Measurements from ENCODE around the gene IPPK.

IPPK gene

DNA sequence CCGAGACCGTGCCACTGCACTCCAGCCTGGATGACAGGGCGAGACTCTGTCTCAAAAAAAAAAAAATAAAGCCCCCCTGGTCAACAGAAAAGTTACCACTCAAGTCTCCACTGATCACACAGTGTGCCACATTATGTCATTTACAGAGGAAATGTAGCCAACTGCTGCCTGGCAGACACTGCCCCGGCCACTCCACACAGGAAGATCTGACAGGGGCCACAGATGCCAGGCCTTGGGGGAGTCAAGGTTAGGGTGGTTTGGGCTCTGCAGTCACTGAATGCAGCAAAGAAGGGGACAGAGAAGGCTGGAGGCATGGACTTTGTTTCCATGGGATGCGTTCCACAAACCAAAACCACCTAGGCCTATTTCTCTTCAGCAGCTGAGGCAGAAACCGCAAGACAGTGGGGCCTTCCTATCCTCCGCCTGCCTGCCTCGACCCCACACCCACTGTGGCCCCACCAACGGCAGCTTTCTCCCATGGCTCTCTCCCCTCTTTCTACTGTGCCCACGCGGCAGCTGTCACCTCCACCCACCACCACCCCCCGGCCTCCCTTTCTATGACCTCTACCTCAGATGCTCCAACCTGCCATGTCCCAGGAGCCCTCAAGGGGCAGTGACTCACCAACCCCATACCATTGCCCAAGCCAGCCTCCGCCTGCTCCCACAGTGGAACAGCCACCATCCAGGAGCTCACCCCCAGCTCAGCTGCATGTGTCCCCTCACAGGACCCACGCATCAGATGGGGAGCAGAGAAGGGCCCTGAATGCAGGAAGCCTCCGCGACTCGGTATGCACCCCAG lies 12.4 kb downstream of the IPPK start:
- no peak for DNase-seq (ENCODE audit: low read depth in 3 of 3)

DNA sequence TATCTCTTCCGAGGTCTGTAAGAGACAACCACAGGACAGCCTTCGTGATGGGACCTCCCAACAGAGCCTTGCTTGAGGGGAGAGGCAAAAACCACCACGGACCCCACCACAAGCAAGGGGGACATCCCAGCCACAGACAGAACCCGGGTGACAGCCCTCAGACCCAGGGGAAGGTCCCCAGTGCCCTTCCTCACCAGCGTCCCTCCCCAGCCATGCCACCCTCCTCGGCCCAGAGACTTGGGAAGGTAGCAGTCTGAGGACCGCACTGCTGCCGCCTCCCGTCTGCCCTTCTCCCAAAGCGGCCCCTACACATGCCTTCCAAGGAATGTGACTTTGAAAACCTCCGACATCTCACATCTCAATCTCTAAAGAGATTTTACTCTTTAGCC lies 13.4 kb downstream of the IPPK start:
- DNase-seq (ENCODE audit: low read depth in 3 of 3), result no peak

DNA sequence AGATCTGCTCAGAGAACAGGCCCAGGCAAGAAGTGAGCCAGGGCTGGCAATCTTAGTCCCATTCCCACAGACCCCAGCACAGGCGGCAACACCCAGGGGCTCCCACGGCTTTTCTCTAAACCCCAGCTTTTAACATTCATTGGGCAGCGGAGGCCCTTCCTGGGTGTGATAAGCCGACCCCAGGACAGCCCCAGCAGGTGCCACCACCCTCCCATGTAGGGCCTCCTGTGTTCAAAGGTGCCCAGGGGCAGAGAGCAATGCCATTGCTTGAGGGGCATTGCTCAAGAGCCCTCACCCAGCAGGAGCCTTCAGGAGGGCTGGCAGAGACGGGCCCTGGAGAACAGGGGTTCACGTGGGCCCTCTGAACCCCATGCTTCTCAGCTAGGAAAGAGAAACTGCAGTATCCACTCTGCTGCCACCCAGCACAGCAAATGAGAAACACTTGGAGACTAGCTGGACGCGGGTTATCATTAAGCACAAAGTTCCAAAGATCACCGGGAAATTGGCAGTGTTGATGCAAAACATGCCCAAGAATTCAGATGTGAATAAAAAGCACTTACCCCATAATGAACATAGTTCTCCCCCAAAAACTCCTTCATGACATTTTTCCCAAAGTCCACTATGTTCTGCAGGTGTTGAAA lies 13.9 kb downstream of the IPPK start:
- DNase-seq (ENCODE audit: low read depth in 3 of 3), result no peak

DNA sequence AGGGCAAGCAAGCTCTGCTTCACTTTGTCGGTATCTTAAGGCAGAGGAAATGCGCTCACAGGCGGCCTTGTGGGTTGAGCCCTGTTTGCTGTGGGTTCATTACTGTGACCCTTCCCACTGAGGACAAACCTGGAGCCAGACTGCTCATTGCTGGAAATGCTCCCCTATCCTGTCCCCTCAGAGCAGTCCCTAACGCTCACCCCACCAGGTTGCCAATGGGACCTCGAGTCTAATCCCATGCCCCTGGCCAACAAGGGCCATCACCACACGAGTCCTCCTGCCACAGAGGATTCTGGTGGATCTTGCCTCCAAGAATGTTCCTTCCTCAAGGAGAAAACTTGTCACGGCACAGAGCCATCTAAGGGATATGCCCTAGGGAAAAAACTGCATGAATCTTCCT lies 14.6 kb downstream of the IPPK start:
- no peak for DNase-seq (ENCODE audit: low read depth in 3 of 3)

DNA sequence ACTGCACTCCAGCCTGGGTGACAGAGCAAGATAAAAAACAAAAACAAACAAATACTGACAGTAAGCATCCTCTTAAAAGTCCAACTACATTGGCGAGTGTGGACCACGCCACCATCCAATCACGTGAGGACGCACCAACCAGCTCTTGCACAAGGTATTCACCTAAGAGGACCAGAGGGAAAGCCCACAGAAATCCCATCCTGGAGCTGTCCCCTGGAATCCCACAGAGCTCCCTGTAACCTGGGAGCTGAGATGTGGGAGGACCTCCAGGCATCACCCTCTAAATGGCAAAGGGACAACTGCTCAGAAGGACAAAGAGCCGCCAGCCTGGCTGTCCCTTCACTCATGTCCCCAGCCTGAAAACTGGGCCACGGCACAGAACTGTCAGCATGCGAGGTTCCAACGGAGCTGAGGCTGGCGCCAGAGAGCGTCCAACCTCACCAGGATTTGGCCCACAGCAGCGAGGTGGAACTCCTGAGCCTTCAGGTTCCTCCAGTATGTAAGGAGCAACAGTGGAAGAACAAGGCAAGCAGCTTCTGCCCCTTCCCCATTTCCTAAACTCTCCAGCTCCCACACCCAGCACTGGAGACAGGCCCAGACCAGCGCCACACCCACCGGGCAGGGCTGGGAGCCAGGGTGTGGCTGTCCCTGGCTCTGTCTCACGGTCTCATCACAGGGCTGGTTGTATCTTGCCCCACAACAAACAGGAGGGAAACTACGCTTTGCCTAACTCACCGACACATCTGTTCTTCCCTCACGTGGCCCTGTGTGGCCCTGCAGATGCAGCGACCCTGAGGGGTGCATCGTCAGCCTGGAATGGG lies 15.2 kb downstream of the IPPK start:
- DNase-seq (ENCODE audit: low read depth in 3 of 3), result no peak

DNA sequence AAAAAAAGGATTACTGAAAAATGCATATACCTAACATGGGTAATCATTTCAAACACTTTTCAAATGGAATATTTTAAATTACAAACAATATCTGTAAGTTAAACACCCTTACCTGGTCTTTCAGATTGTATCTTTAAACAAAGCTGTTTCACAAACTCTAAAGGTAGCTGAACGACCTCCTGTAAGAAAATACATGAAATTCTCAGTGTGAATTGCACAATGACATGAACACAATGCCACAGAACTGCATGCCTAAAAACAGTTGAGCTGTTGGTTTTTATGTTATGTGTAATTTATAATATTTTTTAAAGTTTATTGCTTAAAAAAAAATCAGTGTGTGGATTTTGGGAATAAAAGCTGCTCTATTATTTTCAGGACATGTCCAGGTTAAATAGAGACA lies 17.5 kb downstream of the IPPK start:
- no peak for DNase-seq (ENCODE audit: low read depth in 3 of 3)

DNA sequence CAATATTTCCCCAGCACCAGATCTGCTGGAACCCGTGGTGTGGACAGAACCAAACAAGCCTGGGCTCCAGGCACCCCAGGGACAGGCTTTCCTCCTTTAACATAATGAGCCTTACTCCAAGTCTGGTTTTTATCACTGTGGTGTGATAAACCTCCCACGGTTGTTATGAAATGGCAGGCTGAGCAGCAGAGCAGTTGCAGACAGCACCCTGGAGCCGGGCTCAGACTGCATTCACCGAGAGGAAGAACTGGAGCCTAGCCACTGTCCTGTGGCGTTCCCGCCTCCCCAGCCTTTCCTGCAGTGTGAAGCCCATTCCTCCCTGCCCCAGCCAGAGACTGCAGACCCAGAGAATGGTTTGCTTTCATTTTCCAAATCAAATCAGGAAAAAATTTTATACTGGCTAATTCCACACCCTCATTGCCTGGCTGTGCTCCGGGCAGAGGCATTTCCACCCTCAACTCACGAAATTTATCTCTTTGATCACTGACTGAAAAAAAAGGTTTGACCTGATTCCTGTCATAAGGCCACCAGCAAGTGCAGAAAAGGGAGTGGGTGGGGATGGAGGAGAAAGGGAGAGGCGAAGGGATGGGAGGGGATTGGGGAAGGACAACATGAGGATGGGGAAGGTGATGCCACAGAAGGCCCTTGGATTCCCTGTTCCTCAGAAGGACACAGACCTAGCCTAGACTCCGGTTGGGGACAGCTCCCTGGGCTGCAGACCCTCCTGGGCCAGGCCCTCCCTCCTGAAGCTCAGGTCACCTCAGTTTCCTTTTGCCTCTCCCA lies 18.9 kb downstream of the IPPK start:
- DNase-seq (ENCODE audit: low read depth in 3 of 3), result no peak

DNA sequence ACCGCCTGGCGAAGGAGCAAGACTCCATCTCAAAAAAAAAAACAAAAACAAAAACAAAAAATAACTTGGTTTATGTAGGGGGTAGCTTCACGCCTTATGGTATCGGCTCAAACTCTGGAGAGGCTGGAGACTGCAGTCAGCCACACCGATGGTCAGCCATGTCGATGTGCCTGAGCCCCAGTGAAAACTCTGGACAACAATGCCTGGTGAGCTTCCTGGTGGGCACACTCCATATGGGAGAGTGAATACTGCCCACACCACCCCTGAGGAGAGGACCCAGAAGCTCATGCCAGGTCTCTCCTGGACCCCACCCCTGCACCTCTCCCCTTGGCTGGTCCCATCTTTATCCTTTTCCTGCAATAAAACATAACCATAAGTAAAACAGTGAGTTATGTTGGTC lies 19.6 kb downstream of the IPPK start:
- DNase-seq (ENCODE audit: low read depth in 3 of 3), result no peak

DNA sequence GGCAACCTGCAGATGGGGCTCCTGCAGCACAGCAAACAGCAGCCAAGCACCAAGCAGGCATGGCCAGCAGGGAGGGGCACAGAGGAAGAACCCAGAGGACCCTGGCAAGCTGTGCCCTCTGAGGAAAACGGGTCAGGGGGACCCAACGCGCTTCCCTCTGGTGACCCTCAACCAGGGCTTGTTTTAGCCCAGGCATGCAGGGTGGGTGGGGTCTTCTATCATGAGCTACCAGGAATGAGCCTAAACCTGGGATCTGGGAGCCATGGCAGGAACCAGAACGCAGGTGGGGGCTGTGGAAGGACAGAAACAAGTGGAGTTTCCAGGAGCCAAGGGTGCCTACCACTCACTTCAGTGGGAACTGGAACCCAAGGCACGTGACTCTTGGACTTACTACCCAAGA lies 20.9 kb downstream of the IPPK start:
- DNase-seq (ENCODE audit: low read depth in 3 of 3), result no peak

DNA sequence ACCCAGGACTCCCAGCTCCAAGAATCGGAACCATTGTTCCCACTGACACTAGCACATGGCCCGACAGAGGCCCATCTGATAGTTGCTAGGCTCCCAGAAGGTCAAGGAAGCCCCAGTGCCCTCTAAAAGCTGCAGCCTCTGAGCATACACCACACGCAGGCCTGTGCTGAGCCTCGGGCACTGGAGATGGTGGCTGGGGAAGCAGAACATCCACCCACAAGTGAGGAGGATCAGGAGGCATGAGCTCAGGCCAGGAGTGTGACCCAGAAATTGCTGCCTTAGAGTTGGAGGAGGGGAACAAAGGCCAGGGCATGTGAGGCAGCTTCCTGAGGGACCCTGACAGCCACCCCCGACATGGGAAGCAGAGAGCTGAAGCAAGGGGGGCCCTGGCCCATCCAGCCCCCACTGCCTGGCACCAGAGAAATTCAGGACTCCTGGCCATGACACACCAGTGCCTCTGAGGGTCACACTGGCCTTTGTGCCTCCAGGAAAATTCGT lies 21.4 kb downstream of the IPPK start:
- DNase-seq (ENCODE audit: low read depth in 3 of 3), result no peak

DNA sequence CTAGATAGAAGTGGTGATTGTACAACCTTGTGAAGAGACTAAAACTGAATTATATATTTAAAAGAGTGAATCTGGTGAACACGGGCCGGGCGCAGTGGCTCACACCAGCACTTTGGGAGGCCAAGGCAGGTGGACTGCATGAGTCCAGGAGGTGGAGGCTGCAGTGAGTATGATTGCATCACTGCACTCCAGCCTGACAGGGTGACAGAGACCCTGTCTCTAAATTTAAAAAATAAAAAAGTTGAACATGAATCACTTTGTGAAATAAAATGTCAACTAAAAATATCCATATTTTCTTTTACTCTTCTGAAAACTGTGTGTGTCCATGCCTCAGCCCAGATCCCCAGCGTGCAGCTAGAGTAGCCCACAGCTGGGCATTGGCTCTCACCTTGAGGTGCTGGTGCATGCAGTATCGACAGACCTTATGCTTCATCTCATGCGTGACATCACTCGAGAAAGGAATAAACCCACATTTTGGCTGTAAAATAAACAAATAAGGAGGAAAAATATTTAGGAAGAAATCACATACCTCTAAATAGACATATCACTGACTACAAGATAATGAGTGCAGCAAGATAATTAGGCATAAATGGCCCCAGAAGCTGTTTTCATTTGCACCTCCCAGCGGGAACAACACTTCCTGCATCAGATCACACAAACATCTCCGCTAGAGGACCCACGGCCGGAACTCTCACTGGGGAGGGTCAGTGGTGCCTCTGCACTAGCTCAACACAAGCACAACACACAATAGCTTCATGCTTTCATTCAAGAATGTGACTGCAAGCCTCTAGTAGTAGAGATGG lies 22.1 kb downstream of the IPPK start:
- DNase-seq (ENCODE audit: low read depth in 3 of 3), result no peak

DNA sequence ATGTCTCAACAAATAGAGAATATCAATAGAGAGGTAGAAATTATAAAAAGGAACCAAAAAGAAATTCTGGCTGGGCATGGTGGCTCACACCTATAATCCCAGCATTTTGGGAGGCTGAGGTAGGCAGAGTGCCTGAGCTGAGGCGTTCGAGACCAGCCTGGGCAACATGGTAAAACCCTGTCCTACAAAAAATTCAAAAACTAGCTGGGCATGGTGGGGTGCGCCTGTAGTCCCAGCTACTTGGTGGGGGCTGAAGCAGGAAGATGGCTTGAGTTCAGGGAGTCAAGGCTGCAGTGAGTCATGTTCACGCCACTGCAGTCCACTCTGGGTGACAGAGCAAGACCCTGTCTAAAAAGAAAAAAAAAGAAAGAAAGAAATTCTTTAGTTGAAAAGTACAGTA lies 24.9 kb downstream of the IPPK start:
- no peak for DNase-seq (ENCODE audit: low read depth in 3 of 3)

DNA sequence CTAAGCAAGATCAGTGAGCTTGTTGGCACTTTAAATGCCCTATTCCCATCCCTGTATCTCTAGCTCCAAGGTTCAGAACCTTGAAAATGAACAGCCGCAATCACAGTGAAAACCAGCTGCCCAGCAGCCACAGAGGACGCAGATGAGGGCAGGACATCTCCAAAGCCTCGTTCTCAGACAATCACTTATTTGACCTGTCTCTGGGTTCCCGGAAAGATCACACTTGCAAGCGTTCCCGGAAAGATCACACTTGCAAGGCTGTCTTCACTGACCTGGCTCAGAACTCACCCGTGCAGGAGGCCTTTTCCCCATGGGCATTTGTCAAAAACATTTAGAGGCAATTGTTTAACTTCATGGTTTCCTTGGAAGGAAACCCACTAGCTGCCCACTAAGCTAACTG lies 25.7 kb downstream of the IPPK start:
- DNase-seq (ENCODE audit: low read depth in 3 of 3), result no peak

DNA sequence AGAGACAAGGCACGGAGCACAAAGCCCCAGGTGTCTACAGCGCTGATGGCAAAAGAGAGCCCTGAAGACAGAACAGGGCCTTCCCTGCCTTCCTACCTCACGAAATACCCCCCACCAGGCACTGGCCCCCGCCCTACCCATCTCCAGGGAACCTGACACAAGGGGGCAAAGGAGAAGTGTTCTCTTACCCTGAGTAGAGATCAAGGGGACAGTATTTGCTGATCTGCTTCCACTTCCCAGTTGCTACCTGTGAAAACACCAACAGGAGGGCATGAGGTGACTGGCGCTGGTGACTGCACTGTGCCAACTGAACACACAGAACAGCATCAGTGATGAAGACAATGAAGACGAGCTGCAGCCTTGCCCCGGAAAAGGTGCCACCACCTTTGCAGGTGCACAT lies 27.4 kb downstream of the IPPK start:
- DNase-seq (ENCODE audit: low read depth in 3 of 3), result no peak

DNA sequence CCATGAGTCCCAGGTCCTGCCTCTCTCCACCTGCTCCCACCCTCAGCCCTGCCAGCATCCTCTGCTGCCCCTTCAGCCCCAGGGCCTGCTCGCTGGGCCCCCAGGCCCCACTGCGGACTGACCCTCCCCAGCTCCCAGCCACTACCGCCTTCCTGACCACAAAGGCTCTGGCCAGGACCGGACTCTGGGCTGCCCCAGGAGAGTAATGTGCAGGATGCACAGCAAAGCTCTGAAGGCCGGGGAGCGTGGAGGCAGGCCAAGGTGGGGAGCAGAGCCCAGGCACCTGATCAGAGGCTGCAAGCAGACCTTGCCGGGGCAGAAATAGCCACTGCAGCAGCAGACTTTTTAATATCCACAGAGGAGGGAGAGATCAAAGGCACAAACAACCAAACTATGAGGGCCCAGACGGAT lies 27.9 kb downstream of the IPPK start:
- no peak for DNase-seq (ENCODE audit: low read depth in 3 of 3)

DNA sequence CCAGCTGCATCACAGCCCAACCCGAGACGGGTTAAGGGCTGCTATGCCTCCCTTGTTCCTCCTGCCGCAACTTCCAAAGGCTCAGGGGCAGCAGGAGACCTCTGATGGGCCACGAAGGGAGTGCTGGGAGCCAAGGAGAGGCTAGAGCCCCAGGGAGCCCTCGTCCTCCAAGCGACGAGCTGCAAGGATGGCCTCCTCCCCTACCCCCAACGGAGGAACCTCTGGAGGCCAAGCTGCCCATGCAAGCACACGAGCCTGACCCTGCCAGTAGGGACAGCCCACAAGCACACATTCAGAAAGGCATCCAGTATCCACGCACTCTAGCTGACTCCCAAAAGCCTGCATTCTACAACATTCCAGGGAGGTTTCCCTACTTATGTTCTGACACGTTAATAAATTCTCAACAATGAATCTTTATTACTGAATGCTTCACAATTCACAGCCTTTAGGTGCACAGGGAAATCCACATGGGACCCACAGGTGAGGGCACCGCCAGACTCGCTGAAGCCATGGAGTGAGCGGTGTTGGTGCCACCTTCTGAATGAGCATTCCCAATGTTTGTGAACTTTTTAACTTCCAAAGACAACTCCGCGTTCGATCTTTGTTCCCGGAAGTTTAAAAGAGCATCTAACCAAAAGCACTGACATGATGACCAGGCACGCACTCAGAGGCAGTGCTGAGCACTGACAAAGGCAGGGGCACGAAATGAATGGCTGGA lies 28.7 kb downstream of the IPPK start:
- DNase-seq (ENCODE audit: low read depth in 3 of 3), result no peak

DNA sequence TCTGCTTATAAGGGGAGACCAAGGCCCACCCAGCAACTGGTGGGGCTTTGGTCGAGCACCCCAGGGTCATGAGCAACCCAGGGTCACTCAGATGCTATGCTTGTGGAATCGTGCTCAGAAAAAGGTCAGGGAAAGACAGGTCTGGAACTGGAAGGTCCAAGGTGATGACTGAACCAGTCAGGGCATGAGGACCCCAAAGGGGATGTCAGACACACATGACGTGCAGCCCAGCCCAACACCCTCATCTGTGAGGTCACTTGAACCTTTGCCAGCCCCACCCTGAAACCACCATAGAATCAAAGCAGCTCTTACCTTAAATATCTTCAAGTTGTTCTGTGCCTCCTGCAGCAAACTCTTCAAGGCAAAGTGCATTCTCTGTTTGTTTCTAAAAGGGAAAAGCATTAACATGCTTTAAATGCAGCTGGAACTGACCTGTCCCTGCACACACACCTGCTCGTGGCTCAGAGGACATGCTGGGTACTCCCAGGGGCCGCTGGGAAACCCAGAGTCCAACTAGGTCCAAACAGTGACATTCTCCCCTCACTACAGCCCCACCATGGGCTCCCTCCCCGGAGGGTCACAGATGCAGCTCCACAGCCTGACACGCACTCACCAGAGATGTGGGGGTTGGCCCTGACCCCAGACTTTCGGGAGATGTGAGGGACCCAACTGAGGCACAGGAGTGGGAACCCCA lies 29.4 kb downstream of the IPPK start:
- no peak for DNase-seq (ENCODE audit: low read depth in 3 of 3)

DNA sequence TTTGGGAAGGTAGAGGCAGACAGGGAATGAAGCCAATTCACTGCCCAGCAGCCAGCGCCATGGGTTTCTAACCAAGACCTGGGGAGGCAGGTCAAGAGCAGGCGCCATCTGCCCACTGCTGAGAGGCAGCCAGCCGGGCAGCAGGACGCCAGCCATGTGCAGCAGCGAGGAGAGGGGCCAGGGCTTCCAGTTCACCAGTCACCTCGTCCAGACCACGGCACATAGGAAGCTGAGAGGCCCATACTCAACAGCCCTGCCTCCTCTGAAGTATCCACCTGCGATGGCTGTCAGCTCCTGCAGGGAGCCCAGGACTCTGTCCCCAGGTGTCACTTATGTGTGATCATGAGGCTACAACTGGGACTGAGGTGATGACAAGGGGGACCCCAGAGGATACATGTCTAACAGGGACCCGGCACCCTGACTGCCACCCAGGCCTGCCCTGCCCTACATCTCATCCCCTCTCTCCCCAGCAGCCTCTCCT lies 30.1 kb downstream of the IPPK start:
- DNase-seq (ENCODE audit: low read depth in 3 of 3), result no peak

DNA sequence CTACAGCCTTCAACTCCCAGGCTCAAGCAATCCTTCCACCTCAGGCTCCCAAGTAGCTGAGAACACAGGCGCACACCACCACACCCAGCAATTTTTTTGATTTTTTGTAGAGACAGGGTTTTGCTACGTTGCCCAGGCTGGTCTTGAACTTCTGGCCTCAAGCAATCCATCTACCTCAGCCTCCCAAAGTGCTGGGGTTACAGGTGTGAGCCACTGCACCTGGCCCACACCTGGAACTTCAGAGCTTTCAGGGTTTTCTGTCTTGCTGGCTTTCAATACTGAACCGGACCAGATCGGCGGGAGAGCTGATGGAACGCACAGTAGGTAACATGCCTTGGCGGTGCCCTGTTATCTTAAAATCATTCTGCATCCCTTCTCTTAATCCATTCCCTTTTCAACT lies 30.8 kb downstream of the IPPK start:
- no peak for DNase-seq (ENCODE audit: low read depth in 3 of 3)
